ENCODE results near the gene SUOX.
"Not testable (repeated sequence)": the region's sequence is repeated elsewhere in the genome, so short reads cannot be mapped to it uniquely, and the experiment has no call there.

SUOX gene

GRCh38 chr12:55996715-55997534 is at the start of gene SUOX:
Gene SUOX, plus strand, starts transcription at chr12:55997276. Its CDS starts 4,946 bp downstream, at chr12:56002222.
- DNase-seq (ENCODE audit: low spot score) = peak; percentile 99

- DNase-seq (ENCODE audit: low spot score) = no peak
Measured at GRCh38 chr12:55955344-55955743, 41.7 kb upstream of the SUOX start.

- DNase-seq (ENCODE audit: low spot score) = peak; percentile 29
Measured at GRCh38 chr12:55955800-55956508, 41.1 kb upstream of the SUOX start.

- DNase-seq (ENCODE audit: low spot score) = no peak
Measured at GRCh38 chr12:55957106-55957859, 39.8 kb upstream of the SUOX start.

GRCh38 chr12:55963760-55964159 is 33.3 kb upstream of the SUOX start:
- DNase-seq (ENCODE audit: low spot score) = no peak

GRCh38 chr12:55965240-55965639 is 31.8 kb upstream of the SUOX start:
- no peak for DNase-seq (ENCODE audit: low spot score)

GRCh38 chr12:55965941-55966407 is 31.1 kb upstream of the SUOX start, which contains the start of gene PMEL:
Gene PMEL, minus strand, starts transcription at chr12:55966042. Its CDS starts 31 bp downstream, at chr12:55966011.
- peak; percentile 28 for DNase-seq (ENCODE audit: low spot score)

GRCh38 chr12:55966408-55967281 is 30.4 kb upstream of the SUOX start, which contains the start of gene CDK2:
Gene CDK2, plus strand, starts transcription at chr12:55966830. Its CDS starts 179 bp downstream, at chr12:55967009.
- peak; percentile 87 for DNase-seq (ENCODE audit: low spot score)

- DNase-seq (ENCODE audit: low spot score) = no peak
Measured at GRCh38 chr12:55969356-55969755, 27.7 kb upstream of the SUOX start.

GRCh38 chr12:55970775-55971174 is 26.3 kb upstream of the SUOX start:
- DNase-seq (ENCODE audit: low spot score) = no peak

- peak; percentile 26 for DNase-seq (ENCODE audit: low spot score)
Measured at GRCh38 chr12:55972042-55972441, 25.0 kb upstream of the SUOX start.

- DNase-seq (ENCODE audit: low spot score) = no peak
Measured at GRCh38 chr12:55972456-55972855, 24.6 kb upstream of the SUOX start.

GRCh38 chr12:55972911-55973598 is 24.0 kb upstream of the SUOX start:
- no peak for DNase-seq (ENCODE audit: low spot score)

- peak; percentile 93 for DNase-seq (ENCODE audit: low spot score)
Measured at GRCh38 chr12:55973599-55974307, 23.3 kb upstream of the SUOX start, which contains the start of gene RAB5B. Gene RAB5B, plus strand, starts transcription at chr12:55974078. Its CDS starts 12,883 bp downstream, at chr12:55986961.

- DNase-seq (ENCODE audit: low spot score) = peak; percentile 60
Measured at GRCh38 chr12:55974308-55974730, 22.8 kb upstream of the SUOX start.

- DNase-seq (ENCODE audit: low spot score) = no peak
Measured at GRCh38 chr12:55978393-55978792, 18.7 kb upstream of the SUOX start.

GRCh38 chr12:55979069-55979468 is 18.0 kb upstream of the SUOX start:
- no peak for DNase-seq (ENCODE audit: low spot score)

GRCh38 chr12:55981882-55982281 is 15.2 kb upstream of the SUOX start:
- DNase-seq (ENCODE audit: low spot score) = not testable (repeated sequence)

- no peak for DNase-seq (ENCODE audit: low spot score)
Measured at GRCh38 chr12:55982319-55982936, 14.6 kb upstream of the SUOX start.

Measured in HuH-7 (cell line).